HepG2 (cell line): ENCODE measurements around the gene NCBP2. TPM values are rescaled to one million over a fixed set of nuclear protein-coding genes. Genes with fewer than 3 reads are reported as not detected.

Experiments
- ARHGAP35 ChIP-seq: sonication (generic); formaldehyde crosslinking; IDR thresholded peaks from 2 replicates; pipeline ENCODE4 v1.9.0; 2022; ENCODE audit warnings: mild to moderate bottlenecking, inconsistent platforms, moderate library complexity, missing genetic modification reagents, borderline replicate concordance
- ESRRA ChIP-seq: sonication (generic); formaldehyde crosslinking; IDR thresholded peaks from 2 replicates; pipeline ENCODE4 v1.5.1; 2020; ENCODE audit warnings: mild to moderate bottlenecking, low read depth, missing genetic modification reagents
- FOXC1 ChIP-seq: sonication (generic); formaldehyde crosslinking; IDR thresholded peaks from 2 replicates; pipeline ENCODE4 v1.8.0; 2022; ENCODE audit warnings: mild to moderate bottlenecking, missing genetic modification reagents, borderline replicate concordance
- HDAC1 ChIP-seq: sonication (generic); formaldehyde crosslinking; IDR thresholded peaks from 2 replicates; pipeline ENCODE4 v1.5.1; 2020; ENCODE audit warnings: mild to moderate bottlenecking, missing genetic modification reagents
- ISL2 ChIP-seq: sonication (generic); formaldehyde crosslinking; IDR thresholded peaks from 2 replicates; pipeline ENCODE4 v1.5.0; 2020; ENCODE audit warnings: missing genetic modification reagents
- LCORL ChIP-seq, 2 experiments: fragments of 450-650 bp in 1 of 2; sonication (generic) in 1 of 2; formaldehyde crosslinking in 1 of 2; IDR thresholded peaks; 2 replicates each; pipeline versions ENCODE4 v1.5.0 to v1.6.1; 2017 to 2020; ENCODE audit warnings: antibody characterized with exemption in 1 of 2, missing genetic modification reagents in 1 of 2
- MED1 ChIP-seq: sonication (generic); formaldehyde crosslinking; IDR thresholded peaks from 2 replicates; pipeline ENCODE4 v1.4.0; 2020; ENCODE audit warnings: missing genetic modification reagents
- NFE2 ChIP-seq: sonication (generic); formaldehyde crosslinking; IDR thresholded peaks from 2 replicates; pipeline ENCODE4 v1.4.0; 2020; ENCODE audit warnings: missing genetic modification reagents
- RXRB ChIP-seq: IDR thresholded peaks from 2 replicates; pipeline ENCODE4 v1.6.1; 2016; ENCODE audit warnings: borderline replicate concordance, missing genetic modification reagents, missing compliant biosample characterization
- TEAD3 ChIP-seq: optimal IDR thresholded peaks from 2 replicates; pipeline ENCODE3; 2016; ENCODE audit warnings: borderline replicate concordance
- ZBTB38 ChIP-seq: sonication (generic); formaldehyde crosslinking; IDR thresholded peaks from 2 replicates; pipeline ENCODE4 v1.5.1; 2020; ENCODE audit warnings: mild to moderate bottlenecking, missing genetic modification reagents
- ZFX ChIP-seq: sonication (generic); formaldehyde crosslinking; IDR thresholded peaks from 2 replicates; pipeline ENCODE4 v1.4.0; 2020; ENCODE audit warnings: mild to moderate bottlenecking, low read depth, missing genetic modification reagents, moderate library complexity
- ZMYM3 ChIP-seq: sonication (generic); formaldehyde crosslinking; IDR thresholded peaks from 2 replicates; pipeline ENCODE4 v1.5.1; 2020; ENCODE audit warnings: mild to moderate bottlenecking, missing genetic modification reagents
- ZNF232 ChIP-seq: sonication (generic); formaldehyde crosslinking; IDR thresholded peaks from 2 replicates; pipeline ENCODE4 v1.4.0; 2020; ENCODE audit warnings: missing genetic modification reagents, borderline replicate concordance
- polyA plus RNA-seq, 8 experiments: library from polyadenylated mRNA; depleted of rRNA in 3 of 8; stranded (reverse) in 7 of 8; unstranded in 1 of 8; fragments of >200 nt; fragmentation: Illumina TruSeq in 4 of 8; extraction: Trizol in 4 of 8; gene quantifications; 2 replicates each; pipeline versions ENCODE4 v1.2.1 to v1.2.3, GENCODE V29; 2011 to 2016; ENCODE audit warnings: low read depth in 4 of 8, missing spikeins in 1 of 8, mixed read lengths in 1 of 8; ENCODE audit not compliant: insufficient read depth in 1 of 8
- total RNA-seq, 5 experiments: library from RNA; depleted of rRNA; stranded (reverse); fragments of >200 nt; fragmentation: Illumina TruSeq; extraction: Trizol; gene quantifications; 2 replicates each; pipeline ENCODE4 v1.2.3, GENCODE V29; 2016; ENCODE audit warnings: low read depth in 1 of 5
- TF ChIP-seq, protein P1 (sequence below): sonication (generic); formaldehyde crosslinking; IDR thresholded peaks from 2 replicates; pipeline ENCODE4; 2020; ENCODE audit warnings: missing genetic modification reagents, mild to moderate bottlenecking, borderline replicate concordance
- TF ChIP-seq, protein P2 (sequence below): sonication (generic); IDR thresholded peaks from 2 replicates; pipeline ENCODE4 v1.6.1; 2016; ENCODE audit warnings: low read depth, borderline replicate concordance
- TF ChIP-seq, protein P3 (sequence below): sonication (generic); formaldehyde crosslinking; IDR thresholded peaks from 2 replicates; pipeline ENCODE4 v1.4.0; 2020; ENCODE audit warnings: mild to moderate bottlenecking, missing genetic modification reagents
- TF ChIP-seq, protein P4 (sequence below): sonication (generic); formaldehyde crosslinking; IDR thresholded peaks from 2 replicates; pipeline ENCODE4 v1.5.1; 2020; ENCODE audit warnings: missing genetic modification reagents, mild to moderate bottlenecking, borderline replicate concordance

The NCBP2 gene
- total and polyA plus RNA-seq, 2 of the 13 experiments (the other 11 are each of a cell fraction or from before 2014, with no cell fraction given): 58.7 to 95.5 TPM

DNA sequence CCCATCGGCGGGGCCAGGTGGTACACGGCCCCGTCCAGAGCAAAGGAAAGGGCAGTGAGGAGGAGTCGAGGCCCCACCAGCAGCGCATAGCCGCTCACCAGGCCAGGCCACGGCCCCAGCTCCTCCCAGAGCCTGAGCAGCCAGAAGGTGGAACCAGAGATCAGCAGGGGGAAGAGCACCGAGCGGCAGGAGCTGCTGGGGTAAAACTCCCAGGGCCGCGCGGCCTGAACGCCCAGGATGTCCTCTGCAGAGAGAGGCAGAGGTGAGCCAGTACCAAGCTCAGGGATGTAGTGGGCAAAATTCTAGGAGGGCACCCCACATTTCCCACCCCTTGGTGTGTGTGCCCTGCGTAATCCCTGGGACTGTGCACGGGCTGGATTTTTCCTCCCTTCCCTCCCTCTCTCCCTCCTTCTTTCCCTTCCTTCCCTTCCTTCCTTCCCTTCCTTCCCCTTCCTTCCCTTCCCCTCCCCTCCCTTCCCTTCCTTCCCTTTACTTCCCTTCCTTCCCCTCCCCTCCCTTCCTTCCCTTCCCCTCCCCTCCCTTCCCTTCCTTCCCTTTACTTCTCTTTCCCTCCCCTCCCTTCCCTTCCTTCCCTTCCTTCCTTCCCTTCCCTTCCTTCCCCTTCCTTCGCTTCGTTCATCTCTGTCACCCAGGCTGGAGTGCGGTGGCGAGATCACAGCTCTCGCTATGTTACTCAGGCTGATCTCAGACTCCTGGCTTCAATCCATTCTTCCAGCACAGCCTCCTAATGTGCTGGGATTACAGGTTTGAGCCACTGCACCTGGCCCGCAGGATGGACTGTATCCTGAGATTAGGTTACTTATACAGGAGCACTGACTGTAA is 6.3 kb upstream of the NCBP2 start (continued):
- TF ChIP-seq, protein P1, sequence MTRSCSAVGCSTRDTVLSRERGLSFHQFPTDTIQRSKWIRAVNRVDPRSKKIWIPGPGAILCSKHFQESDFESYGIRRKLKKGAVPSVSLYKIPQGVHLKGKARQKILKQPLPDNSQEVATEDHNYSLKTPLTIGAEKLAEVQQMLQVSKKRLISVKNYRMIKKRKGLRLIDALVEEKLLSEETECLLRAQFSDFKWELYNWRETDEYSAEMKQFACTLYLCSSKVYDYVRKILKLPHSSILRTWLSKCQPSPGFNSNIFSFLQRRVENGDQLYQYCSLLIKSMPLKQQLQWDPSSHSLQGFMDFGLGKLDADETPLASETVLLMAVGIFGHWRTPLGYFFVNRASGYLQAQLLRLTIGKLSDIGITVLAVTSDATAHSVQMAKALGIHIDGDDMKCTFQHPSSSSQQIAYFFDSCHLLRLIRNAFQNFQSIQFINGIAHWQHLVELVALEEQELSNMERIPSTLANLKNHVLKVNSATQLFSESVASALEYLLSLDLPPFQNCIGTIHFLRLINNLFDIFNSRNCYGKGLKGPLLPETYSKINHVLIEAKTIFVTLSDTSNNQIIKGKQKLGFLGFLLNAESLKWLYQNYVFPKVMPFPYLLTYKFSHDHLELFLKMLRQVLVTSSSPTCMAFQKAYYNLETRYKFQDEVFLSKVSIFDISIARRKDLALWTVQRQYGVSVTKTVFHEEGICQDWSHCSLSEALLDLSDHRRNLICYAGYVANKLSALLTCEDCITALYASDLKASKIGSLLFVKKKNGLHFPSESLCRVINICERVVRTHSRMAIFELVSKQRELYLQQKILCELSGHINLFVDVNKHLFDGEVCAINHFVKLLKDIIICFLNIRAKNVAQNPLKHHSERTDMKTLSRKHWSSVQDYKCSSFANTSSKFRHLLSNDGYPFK (CRISPR knock-in tag): 0 out of 2 replicates have a peak, but pooled peaks have one; percentile 31
- TF ChIP-seq ZNF232 (CRISPR knock-in tag): 0 out of 2 replicates have a peak, but pooled peaks have one; percentile 43
- peak; percentile 99 for TF ChIP-seq ZBTB38 (CRISPR knock-in tag)
- peak; percentile 88 for TF ChIP-seq ZFX
- 0 out of 2 replicates have a peak, but pooled peaks have one; percentile 20 for TF ChIP-seq ISL2 (CRISPR knock-in tag)
- TF ChIP-seq ARHGAP35 (CRISPR knock-in tag): peak; percentile 63; the same call in 1 of the 2 replicates
- peak; percentile 22 for TF ChIP-seq TEAD3
- peak; percentile 78 for TF ChIP-seq MED1 (CRISPR knock-in tag)
- TF ChIP-seq ZMYM3 (CRISPR knock-in tag): peak; percentile 59; the same call in 1 of the 2 replicates
- no peak for TF ChIP-seq LCORL (IDR thresholded peaks at IDR 0.05)
- peak; percentile 55 for TF ChIP-seq LCORL (CRISPR knock-in tag; IDR thresholded peaks at IDR 0.05)
- TF ChIP-seq, protein P2, sequence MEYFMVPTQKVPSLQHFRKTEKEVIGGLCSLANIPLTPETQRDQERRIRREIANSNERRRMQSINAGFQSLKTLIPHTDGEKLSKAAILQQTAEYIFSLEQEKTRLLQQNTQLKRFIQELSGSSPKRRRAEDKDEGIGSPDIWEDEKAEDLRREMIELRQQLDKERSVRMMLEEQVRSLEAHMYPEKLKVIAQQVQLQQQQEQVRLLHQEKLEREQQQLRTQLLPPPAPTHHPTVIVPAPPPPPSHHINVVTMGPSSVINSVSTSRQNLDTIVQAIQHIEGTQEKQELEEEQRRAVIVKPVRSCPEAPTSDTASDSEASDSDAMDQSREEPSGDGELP: 0 out of 2 replicates have a peak, but pooled peaks have one; percentile 24
- 0 out of 2 replicates have a peak, but pooled peaks have one; percentile 50 for TF ChIP-seq RXRB
- TF ChIP-seq, protein P3, sequence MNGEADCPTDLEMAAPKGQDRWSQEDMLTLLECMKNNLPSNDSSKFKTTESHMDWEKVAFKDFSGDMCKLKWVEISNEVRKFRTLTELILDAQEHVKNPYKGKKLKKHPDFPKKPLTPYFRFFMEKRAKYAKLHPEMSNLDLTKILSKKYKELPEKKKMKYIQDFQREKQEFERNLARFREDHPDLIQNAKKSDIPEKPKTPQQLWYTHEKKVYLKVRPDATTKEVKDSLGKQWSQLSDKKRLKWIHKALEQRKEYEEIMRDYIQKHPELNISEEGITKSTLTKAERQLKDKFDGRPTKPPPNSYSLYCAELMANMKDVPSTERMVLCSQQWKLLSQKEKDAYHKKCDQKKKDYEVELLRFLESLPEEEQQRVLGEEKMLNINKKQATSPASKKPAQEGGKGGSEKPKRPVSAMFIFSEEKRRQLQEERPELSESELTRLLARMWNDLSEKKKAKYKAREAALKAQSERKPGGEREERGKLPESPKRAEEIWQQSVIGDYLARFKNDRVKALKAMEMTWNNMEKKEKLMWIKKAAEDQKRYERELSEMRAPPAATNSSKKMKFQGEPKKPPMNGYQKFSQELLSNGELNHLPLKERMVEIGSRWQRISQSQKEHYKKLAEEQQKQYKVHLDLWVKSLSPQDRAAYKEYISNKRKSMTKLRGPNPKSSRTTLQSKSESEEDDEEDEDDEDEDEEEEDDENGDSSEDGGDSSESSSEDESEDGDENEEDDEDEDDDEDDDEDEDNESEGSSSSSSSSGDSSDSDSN (CRISPR knock-in tag): peak; percentile 73
- no peak for TF ChIP-seq NFE2 (CRISPR knock-in tag)
- TF ChIP-seq HDAC1 (CRISPR knock-in tag): 0 out of 2 replicates have a peak, but pooled peaks have one; percentile 39
- TF ChIP-seq, protein P4, sequence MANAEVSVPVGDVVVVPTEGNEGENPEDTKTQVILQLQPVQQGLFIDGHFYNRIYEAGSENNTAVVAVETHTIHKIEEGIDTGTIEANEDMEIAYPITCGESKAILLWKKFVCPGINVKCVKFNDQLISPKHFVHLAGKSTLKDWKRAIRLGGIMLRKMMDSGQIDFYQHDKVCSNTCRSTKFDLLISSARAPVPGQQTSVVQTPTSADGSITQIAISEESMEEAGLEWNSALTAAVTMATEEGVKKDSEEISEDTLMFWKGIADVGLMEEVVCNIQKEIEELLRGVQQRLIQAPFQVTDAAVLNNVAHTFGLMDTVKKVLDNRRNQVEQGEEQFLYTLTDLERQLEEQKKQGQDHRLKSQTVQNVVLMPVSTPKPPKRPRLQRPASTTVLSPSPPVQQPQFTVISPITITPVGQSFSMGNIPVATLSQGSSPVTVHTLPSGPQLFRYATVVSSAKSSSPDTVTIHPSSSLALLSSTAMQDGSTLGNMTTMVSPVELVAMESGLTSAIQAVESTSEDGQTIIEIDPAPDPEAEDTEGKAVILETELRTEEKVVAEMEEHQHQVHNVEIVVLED (CRISPR knock-in tag): peak; percentile 21; the same call in 1 of the 2 replicates
- 0 out of 2 replicates have a peak, but pooled peaks have one; percentile 59 for TF ChIP-seq FOXC1 (CRISPR knock-in tag)
- no peak for TF ChIP-seq ESRRA
